Measurements from ENCODE around the gene DYSF.

DYSF gene

DNA sequence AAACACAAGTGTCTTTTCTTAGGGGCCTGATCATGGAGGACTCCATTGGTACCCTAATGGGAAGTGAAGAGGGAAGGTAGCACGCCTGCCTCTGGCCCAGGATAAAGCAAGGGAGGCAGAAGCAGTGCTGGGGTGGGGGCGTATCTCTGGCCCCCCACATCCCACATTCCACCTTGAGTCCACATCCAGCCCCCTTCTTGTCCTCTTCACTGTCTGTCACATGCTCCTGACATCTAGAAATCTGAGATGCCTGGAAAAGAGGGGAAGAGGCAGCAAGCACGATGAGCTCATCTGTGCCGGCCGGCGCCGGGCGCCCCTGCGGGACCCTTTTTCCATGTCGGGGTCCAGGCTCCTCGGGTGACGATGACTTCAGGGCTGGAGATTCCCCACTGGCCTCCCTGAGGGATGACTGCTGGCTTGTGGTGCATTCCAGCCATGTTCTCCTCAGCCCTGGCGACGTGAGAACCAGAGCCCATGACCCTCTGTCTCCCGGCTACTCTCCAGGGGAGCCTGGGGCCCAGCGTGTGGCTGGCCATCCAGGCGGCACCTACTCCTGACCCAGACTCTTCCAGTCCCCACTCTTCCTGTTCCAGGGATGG is 277.5 kb downstream of the DYSF start:
- DNase-seq (ENCODE audit: low spot score), result no peak

DNA sequence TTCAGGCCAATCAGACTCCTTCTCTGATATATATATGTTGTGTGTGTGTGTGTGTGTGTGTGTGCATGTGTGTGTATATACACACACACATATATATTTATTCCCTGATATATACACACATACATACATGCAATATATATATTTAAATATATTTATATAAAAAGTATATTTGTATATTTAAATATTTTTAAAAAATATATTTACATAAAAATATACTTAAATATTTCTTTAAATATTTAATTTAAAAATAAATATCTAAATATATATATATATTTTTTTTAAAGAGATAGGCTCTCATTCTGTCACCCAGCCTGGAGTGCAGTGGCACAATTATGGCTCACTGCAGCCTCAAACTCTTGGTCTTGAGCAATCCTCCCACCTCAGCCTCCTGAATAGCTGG is 281.3 kb downstream of the DYSF start:
- no peak for DNase-seq (ENCODE audit: low spot score)

DNA sequence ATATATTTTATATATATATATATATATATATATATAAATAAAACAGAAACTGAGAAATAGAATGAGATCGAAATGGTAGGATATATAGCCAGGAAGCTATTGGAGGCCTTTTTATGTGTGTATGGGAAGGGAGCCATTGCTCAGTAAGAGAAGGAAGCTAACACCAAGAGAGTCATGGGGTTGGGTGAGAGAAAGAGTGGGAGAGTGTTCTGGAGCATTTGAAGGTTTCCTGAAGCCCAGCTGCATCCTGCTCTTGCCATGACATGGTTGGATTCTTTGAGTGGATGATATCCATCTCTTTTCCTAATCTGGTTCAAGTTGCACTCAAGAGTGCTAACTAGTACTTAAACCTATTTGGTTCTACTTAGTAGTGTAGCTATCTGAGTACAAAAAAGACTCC is 282.3 kb downstream of the DYSF start:
- no peak for DNase-seq (ENCODE audit: low spot score)

All from SW480 (cell line).